Right ventricle myocardium superior (tissue), 1 donor: ENCODE data around the gene SMCO2. TPM values are rescaled to one million over a fixed set of nuclear protein-coding genes. Genes with fewer than 3 reads are reported as not detected.

ENCODE experiments used
- ATAC-seq: fragments of 200-7000 bp; cut with Tn5 transposase; one replicate; pipeline ENCODE4 v1.9.1; 2020; ENCODE audit warnings: mild to moderate bottlenecking; ENCODE audit not compliant: poor library complexity
- DNase-seq: peaks from one replicate; pipeline ENCODE4 v3.0.0-alpha.2; 2020
- intact Hi-C: fragments of 100-400 bp; cut with DNase I; formaldehyde crosslinking; loops from one replicate; pipeline ENCODE4 v1.11.2; 2022
- total RNA-seq: library from RNA; stranded (reverse); fragmentation: NEBNext Ultra II Directional; extraction: Animal tissue kit (Norgen Biotek cat#: 25700); gene quantifications from one replicate; pipeline ENCODE4 v1.2.1, GENCODE V29; 2021
- donor health status: DM: no; HTN: yes; CAD: no; lungs with severe emphysema.

SMCO2 gene
- total RNA-seq, 1 donor from 2014 or later = not detected

DNA sequence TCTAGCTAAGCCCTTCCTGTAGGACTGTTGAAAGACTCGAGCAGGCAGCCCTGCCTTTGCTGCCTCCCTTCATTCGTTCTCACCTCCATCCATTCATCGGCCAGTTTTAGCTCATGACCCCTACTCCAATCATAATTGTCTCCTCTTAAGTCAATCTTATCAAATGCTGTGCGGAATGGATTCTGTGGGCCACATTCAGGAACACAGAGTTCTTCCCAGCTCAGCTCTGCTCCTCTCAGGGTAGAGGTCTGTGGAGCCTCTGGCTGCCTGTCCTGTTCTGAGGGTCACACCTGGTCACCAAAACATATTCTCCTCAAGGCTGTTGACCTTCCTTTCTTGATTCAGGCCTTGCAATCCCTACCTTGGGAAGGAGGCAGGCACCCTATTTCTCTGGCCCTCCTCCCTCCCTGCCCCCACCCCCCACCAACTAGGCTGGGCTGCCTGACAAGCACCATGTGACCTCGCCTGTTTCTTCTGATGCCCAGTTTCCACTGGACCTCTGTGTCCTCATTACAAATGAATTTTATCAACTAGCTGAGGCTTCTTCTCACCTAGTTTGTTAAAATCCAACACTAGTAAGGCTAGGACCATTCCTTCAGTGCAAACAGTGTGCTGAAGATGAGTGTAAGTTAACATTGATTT is 3.5 kb downstream of the SMCO2 start:
- ATAC-seq (peak; percentile 63), DNase-seq (no peak)
- intact Hi-C loops = no loop called here

DNA sequence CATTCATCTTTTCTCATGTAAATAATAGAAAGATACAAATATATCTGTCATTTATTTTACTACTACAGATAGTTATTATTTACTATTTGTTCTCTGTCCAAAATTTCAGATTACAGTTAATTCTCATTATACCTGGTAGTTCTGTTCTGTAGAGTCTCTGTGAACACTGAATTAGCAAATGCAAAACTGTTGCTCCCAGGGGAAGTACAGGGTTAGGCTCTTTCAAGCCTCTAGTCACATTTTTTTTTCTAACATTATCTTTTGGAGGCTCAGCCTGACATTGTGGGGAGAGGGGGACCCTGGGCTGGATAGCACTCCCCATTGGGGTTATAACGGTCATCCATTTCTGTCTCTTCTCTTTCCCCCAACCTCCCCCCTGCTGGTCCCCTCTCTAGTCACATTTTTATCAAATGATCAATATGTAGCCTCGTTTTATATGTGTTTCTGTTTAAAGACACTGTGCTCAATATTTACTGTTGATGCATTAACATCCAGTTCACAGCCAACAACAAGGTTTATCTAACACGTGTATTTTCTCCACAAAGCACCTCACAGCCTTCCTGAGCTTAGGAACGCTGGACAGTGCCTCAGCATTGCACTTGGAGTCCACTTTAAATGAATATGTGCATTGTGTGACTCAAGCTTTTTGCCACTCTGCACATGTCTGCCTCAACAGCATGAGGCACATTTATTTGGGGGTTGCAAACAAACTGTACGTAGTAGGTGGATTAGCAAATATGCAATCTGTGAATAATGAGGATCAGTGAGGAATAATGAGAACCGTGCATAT is 4.7 kb downstream of the SMCO2 start:
- DNase-seq (no peak), ATAC-seq (no peak)
- intact Hi-C loops = no loop called here

DNA sequence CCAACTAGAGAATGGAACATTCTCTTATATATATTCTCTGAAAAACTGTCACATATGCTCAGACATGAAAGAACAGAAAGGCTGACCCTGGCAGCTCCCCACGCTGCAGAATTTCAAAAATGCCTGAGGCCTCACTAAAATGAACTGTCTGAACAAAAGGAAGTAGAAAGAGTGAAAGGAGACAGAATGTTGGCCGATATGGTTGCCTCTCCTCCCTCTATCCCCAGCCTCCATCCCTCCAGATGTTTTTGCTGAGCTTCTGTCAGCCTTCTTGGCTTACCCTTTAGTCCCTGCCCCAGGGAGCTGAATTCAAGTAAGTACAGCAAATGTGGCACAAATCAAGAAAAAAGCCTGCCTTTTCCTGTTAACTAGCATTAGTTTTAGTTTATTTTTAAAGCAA is 6.9 kb downstream of the SMCO2 start:
- intact Hi-C loops = no loop called here
- DNase-seq (no peak), ATAC-seq (peak; percentile 61)

DNA sequence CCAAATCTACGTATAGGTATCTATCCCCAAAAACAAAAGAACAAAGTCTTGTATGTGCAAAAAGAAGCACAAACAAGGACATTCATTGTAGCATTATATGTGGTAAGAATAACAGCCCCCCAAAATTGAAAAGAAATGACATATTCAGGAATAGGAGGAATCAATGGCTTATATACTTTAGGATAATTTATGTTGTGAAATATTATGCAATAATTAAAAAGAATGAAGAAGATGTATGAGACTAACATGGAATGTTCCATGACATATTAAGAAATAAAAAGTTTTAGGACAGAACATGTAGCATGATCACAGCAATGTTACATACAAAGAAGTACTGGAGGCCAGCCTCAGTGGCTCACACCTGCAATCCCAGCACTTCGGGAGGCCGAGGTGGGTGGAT is 9.1 kb downstream of the SMCO2 start:
- ATAC-seq = no peak
- DNase-seq = no peak
- intact Hi-C loops = no loop called here

DNA sequence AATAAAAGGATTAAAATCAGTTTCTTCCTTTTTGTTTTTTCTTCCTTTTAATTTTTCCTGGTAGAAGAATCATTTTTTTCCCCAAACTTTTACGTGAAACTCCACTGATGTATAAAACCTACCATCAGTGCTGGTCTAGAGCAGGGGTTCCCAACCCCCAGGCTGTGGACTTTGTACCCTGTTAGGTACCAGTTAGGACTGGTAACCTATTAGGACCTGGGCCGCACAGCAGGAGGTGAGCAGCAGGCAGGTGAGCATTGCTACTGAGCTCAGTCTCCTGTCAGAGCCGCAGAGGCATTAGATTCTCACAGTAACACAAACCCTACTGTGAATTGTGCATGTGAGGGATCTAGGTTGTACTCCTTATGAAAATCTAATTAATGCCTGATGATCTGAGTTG is 10.1 kb downstream of the SMCO2 start:
- intact Hi-C loops = no loop called here
- ATAC-seq (no peak), DNase-seq (no peak)

DNA sequence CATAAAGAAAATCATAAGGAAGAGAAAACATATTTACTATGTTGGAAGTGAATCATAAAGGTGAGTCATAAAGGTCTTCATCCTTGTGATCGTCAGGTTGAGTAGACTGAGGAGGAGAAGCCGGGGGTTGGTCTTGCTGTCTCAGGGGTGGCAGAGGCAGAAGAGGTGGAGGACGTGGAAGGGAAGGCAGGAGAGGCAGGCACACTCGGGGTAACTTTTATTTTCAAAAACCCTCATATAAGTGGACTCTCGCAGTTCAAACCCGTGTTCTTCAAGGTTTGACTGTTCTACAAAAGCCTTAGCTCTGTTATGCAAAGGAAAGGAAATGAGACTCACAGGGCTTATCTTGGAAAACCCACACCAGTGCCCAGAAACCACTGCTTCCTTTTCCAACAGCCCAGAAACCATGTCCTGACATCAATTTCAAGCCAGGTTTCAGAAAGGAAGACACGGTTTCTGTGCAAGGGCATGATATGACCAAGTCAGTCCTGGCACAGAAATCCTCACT is 14.0 kb downstream of the SMCO2 start:
- intact Hi-C loops = no loop called here
- no peak for DNase-seq
- no peak for ATAC-seq

DNA sequence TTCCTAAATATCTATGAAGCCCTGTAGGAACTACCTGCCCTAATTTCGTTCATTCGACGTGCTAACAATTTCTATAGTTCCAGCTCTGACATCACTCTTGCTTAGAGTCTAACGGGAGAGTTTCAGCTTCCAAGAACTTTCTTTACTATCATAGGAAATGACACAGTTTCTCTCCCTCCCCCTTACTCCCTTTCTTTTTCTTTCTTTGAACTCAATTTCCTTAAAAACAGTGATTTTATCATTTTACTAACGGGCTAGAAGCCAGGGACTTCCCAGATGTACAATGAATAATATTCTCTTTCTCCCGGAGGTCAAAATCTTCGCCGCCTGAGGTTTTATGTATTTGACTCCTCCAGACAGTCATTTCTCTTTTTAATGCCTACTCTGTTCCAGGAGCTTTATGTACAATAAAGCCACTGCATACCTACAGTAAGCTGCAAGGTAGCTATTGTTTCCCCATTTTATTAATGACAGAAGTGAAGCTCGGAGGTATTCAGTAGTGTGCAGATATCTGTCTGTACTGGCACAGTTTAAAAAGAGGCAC is 15.7 kb downstream of the SMCO2 start:
- DNase-seq = no peak
- no peak for ATAC-seq
- intact Hi-C loops = no loop called here

DNA sequence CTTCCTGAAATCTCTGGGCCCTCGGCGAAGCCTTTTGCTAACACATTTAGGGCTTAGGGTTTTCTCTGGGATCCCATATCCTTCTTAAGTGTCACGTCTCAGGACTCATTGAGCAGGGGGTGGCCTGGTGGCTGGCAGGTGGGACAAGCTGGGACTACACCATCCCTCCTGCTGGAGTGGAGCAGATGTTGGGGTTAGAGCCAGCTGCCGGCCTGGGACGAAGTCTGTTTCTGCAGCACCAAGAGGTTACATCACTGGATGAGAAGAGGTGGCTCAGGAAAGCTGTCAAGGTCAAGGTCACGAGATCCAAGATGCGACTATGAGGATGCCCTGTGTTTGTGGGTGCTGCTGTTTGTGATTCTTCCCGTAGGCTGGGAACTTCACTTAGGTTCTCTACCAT is 16.3 kb downstream of the SMCO2 start:
- DNase-seq = no peak
- intact Hi-C loops = no loop called here
- ATAC-seq = peak; percentile 55

DNA sequence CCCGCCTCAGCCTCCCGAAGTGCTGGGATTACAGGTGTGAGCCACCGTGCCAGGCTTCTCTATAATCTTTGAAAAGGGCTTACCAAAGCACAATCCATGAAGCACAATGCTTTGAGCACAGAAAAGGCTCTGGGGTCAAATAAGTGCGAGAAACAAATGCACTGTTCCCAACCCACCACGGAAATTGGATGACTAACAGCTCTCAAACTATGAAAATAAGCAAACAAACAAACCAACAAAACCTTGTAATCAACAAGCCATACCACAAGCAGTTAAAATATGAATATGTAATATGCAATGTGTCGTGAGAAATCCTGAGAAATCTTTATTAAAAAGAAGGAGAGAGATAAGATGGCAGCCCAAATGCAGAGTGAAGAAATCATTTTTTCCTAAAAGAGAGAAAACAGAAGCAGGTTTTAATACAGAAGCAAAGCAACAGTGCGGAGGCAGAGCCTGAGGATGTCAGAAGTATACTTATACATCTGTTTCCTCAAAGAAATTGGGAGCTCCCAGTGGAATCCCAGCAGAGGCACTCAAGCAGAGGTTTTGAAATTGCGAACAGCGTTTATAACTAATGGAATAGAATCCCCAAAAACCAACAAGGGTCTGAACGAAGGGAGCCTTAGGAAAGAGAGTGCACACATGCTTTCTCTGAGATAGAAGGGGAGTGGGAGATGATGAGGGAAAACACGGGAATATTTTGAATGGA is 17.1 kb downstream of the SMCO2 start:
- ATAC-seq (peak; percentile 73), DNase-seq (no peak)
- intact Hi-C loops = no loop called here

DNA sequence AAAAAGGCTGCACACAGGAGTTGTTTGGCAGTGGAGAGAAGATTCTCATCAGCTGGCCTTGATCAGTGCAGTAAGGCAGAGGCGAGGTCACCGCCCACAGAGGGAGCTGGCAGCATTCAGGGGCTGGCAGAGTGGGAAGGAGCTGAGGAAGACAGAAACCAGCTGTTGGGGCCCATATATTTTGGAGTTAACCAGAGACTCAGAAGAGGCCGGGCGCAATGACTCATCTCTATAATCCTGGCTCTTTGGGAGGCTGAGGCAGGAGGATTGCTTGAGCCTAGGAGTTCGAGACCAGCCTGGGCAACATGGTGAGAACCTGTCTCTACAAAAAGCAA is 17.7 kb downstream of the SMCO2 start:
- peak; percentile 87 for DNase-seq
- intact Hi-C loops = no loop called here
- ATAC-seq = peak; percentile 90

DNA sequence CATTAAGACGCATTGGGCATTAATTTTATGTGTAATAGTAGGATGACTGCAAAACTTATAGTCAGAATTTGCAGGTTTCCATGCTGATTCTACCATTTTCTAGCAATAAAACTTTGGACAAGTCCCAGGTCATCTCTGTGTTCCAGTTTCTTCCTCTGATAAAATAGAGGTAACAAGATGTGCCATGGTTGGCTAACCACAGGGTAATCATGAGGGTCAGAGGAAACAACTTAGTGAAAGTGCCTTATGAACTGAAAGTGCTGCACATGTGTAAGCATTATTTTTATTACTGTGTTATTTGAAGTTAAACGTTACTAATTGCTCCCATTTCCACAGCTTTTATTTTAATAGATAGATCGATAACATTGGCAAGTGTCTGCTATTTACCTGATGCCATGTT is 21.1 kb downstream of the SMCO2 start:
- intact Hi-C loops = no loop called here
- no peak for ATAC-seq
- no peak for DNase-seq

DNA sequence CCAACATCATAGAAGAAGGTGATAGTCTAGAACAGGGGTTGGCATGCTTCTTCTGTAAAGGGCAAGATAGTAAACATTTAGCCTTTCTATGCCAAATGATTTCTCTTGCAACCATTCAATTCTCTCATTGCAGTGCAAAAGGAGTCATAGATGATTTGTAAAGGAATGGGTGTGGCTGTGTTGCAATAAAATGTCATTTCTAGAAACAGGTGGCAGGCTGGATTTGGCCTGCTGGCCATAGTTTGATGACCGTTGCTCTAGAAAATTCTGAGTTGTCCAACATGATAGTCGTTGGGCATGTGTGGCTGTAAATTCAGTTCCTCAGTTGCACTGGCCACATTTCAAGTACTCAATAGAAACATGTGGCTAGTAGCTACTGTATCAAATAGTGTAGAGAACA is 21.7 kb downstream of the SMCO2 start:
- ATAC-seq (no peak), DNase-seq (no peak)
- intact Hi-C loops = no loop called here

DNA sequence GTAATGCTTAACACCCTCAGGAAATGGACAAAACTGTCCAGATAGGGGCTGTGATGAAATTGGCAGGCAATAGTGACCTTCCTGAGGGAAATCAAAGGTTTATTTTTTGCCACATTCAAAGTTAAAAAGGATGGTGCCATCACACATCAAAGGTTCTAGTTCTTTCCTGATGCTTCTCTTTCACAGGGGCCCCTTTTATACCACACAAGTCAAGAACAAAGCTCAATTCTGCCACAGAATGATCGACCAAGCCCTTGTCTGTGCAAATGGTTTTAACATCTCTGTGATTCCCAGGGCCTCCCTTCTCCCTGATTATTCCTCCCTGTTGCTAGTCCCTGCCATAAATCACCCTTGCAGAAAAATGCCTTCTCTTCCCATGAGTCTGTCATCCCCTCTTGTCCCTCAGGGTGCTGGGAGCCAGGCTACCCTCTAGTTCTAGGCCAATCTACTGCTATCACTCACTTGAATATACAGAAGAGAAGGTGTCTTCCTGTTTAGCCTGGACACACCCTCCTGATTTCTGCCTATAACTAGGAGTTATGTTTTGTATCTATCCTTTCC is 22.7 kb downstream of the SMCO2 start:
- DNase-seq (no peak), ATAC-seq (no peak)
- intact Hi-C loops = no loop called here

DNA sequence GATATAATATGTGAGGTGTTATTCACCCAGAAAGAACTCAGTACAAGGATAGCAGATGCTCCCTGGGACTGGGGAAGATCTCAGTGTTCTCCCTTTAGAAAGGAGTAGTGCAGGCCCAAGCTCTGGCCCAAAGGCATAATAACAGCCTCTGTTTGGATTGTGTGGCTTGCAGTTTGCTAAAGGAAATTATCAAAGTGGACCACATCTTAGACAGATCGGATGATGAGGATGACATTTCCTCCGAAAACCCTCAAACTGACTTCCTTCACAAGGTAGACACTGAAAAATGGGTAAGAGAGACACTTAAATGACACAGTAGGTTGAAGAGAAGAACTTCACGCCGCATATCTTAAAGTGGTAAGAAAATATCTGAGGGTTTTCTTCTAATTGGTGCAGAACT is 26.1 kb downstream of the SMCO2 start:
- ATAC-seq = no peak
- intact Hi-C loops = no loop called here
- no peak for DNase-seq

DNA sequence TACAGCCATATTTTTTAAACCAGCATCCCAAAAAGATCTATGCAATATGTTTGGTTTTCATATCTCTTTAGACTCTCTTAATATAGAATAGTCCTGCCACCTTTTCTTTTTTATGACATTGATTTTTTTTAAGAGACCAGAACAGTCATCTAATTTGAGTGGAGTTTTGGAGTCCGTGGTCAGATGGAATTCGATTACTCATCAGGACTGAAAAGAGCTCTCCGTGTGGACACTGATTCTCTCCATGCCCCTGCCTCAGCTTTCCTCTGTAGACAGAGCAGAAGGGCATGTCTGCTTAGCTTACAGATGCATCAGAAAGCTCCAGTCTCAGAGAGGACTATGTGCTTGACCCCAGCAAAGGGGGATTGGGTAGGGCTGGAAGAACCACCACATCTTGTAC is 27.8 kb downstream of the SMCO2 start:
- ATAC-seq = no peak
- no peak for DNase-seq
- intact Hi-C loops = no loop called here

DNA sequence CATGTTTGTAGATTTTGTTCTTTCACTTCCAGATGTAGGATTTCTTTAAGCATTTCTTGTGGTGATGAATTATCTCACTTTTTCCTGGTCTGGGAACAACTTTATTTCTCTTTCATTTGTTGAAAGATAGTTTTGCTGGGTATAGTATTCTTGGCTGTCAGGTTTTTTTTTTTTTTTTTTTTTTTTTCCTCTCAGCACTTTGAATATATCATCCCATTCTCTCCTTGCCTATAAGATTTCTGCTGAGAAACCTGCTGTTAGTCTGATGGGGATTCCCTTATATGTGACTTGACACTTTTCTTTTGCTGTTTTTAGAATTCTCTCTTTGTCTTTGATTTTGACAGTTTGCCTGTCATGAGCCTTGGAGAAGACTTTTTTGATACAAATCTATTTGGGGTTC is 30.5 kb downstream of the SMCO2 start:
- intact Hi-C loops = no loop called here
- no peak for ATAC-seq
- no peak for DNase-seq

DNA sequence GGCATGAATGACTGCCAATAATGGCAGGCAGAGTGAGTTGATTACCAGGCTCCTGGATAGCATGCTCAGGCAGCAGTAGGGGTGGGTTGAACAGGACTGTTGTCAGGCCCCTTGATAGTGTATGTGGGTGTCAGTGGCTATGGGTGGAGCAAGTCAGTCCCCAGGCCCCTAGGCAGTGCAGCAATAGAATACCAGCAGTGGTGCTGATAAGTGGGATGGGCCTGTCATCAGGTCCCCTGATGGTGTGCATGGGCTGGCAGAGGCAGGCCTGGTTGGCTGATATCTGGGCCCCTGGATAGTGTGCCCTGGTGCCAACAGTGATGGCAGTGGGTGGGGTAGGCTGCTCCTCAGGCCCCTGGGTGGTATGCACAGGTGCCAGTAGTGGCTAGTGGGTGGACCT is 32.4 kb downstream of the SMCO2 start:
- ATAC-seq (peak; percentile 43), DNase-seq (no peak)
- intact Hi-C loops = no loop called here

DNA sequence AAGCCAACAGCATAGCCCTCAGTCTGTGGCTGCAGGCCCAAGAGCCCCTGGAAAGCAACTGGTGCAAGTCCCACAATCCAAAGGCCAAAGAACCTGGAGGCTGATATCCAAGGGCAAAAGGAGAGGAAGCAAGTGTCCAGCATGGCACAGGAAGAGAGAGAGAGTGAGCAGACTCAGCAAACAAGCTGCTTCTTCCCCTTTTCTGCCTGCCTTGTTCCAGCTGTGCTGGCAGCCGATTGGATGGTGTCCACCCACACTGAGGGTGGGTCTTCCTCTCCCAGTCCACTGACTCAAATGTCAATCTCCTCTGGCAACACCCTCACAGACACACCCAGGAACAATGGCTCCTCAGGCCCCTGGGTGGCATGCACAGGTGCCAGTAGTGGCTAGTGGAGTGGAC is 33.5 kb downstream of the SMCO2 start:
- no peak for DNase-seq
- ATAC-seq = no peak
- intact Hi-C loops = no loop called here

DNA sequence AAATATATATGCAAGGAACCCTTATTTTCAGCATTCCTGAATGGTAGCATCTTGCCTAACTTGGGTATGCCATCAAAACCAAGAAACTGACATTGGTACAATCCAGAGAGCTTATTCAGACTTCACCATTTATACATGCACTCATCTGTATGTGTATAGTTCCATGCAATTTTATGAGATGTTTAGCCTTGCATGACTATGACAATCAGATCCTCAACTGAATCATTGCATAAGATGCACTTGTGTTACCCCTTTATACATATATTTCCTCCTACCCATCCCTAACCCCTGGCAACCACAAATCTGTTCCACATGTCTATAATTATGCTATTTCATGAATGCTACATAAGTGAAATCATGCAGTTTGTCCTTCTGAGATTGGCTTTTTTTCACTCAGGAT is 40.4 kb downstream of the SMCO2 start:
- ATAC-seq (no peak), DNase-seq (no peak)
- intact Hi-C loops = no loop called here
